Heart left ventricle (tissue), 13 donors: ENCODE data around the gene PGBD2.

ENCODE experiments used
- CTCF ChIP-seq, 12 donors: fragments of 200-600 bp; sonication (generic) in 4 of 12; IDR thresholded peaks; one replicate each; pipeline versions ENCODE4 v1.5.0 to v1.8.0; 2018 to 2022; ENCODE audit warnings: antibody characterized with exemption in 12 of 12, mild to moderate bottlenecking in 5 of 12
- POLR2A ChIP-seq, 2 donors: fragments of 450-650 bp; IDR thresholded peaks; one replicate each; pipeline ENCODE4 v1.6.1; 2017; ENCODE audit warnings: antibody characterized with exemption in 2 of 2, mild to moderate bottlenecking in 2 of 2, moderate library complexity in 2 of 2
- donor health status: ischemic (EF 13 %, LVEDD 7.1; RV severe dilation, severe dysfunction).
- donor health status: DM: no; HTN: yes; CAD: no.
- donor health status: DM: no; HTN: no; CAD: no.
- donor health status: ischemic (EF 25% LVEDD 6.9; RV normal size, moderate dysfunction).
- donor health status: ischemic (EF 25% LVEDD 5.7; RV mildly dilated, moderate dysfunction).
- donor health status: ischemic (EF 35%, LVEDD 5.7; RV mildly dilated, moderate dysfunction).
- donor health status: nonischemic (EF 11% LVEDD 7.7; RV severe dilation, severe dysfunction).
- donor health status: DM: yes; HTN: yes; CAD: no.
- donor health status: PGD.
- donor health status: ischemic (EF 29% LVEDD 5.4; RV normal size, mild dysfunction).
- donor health status: nonischemic (EF 23%, LVEDD 6.1; RV moderate dilation, normal function).

- TF ChIP-seq CTCF (IDR thresholded peaks at IDR 0.05) (no peak), POLR2A (IDR thresholded peaks at IDR 0.05) (peak in 1 of 2 donors; percentile 50)
These were observed 32.5 kb upstream of the PGBD2 start for GRCh38 chr1:248873409-248873992.
